ENCODE data around the gene NMUR2.

- TF ChIP-seq EZH2 (IDR thresholded peaks at IDR 0.05) (no peak), CTCF (IDR thresholded peaks at IDR 0.05) (no peak), EZH2phosphoT487 (IDR thresholded peaks at IDR 0.05) (no peak)
Observed at GRCh38 chr5:152406082-152406481, 1.0 kb upstream of the NMUR2 start.

Measured in neural progenitor cell (in vitro differentiated cells).